ENCODE data around the gene TMEM40.

DNA sequence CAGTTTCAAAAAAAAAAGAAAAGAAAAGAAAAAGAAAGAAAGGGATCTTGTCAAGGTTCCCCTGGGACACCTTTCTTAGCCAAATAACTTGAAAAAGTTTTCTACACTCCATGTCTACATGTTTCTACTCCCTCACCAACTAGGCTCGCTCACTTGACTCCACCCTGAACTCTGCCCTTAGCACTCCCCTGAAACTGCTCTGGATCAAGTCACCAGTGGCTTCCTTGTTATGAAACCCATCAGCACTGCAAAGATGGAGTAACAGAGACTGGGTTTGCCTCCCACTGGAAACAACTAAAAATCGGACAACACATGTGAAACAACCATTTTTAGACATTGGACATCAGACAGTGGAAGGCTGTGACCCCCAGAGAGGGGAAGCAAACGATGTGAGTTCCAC, 36.8 kb downstream of the TMEM40 start:
- TF ChIP-seq, protein P1, sequence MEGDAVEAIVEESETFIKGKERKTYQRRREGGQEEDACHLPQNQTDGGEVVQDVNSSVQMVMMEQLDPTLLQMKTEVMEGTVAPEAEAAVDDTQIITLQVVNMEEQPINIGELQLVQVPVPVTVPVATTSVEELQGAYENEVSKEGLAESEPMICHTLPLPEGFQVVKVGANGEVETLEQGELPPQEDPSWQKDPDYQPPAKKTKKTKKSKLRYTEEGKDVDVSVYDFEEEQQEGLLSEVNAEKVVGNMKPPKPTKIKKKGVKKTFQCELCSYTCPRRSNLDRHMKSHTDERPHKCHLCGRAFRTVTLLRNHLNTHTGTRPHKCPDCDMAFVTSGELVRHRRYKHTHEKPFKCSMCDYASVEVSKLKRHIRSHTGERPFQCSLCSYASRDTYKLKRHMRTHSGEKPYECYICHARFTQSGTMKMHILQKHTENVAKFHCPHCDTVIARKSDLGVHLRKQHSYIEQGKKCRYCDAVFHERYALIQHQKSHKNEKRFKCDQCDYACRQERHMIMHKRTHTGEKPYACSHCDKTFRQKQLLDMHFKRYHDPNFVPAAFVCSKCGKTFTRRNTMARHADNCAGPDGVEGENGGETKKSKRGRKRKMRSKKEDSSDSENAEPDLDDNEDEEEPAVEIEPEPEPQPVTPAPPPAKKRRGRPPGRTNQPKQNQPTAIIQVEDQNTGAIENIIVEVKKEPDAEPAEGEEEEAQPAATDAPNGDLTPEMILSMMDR (IDR thresholded peaks at IDR 0.05; ENCODE audit: borderline replicate concordance, extremely low read depth, low read length, poor library complexity, severe bottlenecking): no peak
- no peak for TF ChIP-seq EZH2 (IDR thresholded peaks at IDR 0.05; ENCODE audit: borderline replicate concordance, low read depth, low read length, severe bottlenecking)
